CD8-positive, alpha-beta memory T cell (primary cell): ENCODE results near the gene FZD7. TPM values are rescaled to one million over a fixed set of nuclear protein-coding genes. Genes with fewer than 3 reads are reported as not detected.

ENCODE experiments used
- CTCF ChIA-PET: fragments of 350-600 bp; sonication (Branson Sonifier 250); formaldehyde crosslinking; loops from one replicate; lab custom pipeline; 2021; ENCODE audit warnings: antibody characterized with exemption; lab: Charles Lee
- POLR2A ChIA-PET: fragments of 350-600 bp; sonication (Branson Sonifier 250); formaldehyde crosslinking; loops from one replicate; lab custom pipeline; 2021; ENCODE audit warnings: antibody characterized with exemption; lab: Charles Lee
- DNase-seq, 5 donors: peaks; one replicate each; pipeline versions ENCODE4 v3.0.0 to v3.0.0-alpha.2; 2020 to 2022; ENCODE audit warnings: mixed read lengths in 1 of 5
- H3K27ac ChIP-seq: one replicate; pipeline ENCODE4 v1.7.0; 2013; ENCODE audit warnings: low read depth, mild to moderate bottlenecking, low read length, moderate library complexity
- H3K27me3 ChIP-seq: 2 replicates; pipeline ENCODE4 v1.7.0; 2013; ENCODE audit warnings: low read length, mild to moderate bottlenecking; ENCODE audit not compliant: insufficient read depth, poor library complexity, severe bottlenecking
- H3K36me3 ChIP-seq: 2 replicates; pipeline ENCODE4 v1.7.0; 2013; ENCODE audit warnings: mild to moderate bottlenecking, low read length, moderate library complexity; ENCODE audit not compliant: insufficient read depth
- H3K4me1 ChIP-seq: 2 replicates; pipeline ENCODE4 v1.7.0; 2013; ENCODE audit warnings: mild to moderate bottlenecking, low read length, moderate library complexity; ENCODE audit not compliant: insufficient read depth
- H3K4me3 ChIP-seq: 2 replicates; pipeline ENCODE4 v1.7.0; 2013; ENCODE audit warnings: mild to moderate bottlenecking, low read length
- H3K9me3 ChIP-seq: 2 replicates; pipeline ENCODE4 v1.7.0; 2013; ENCODE audit warnings: mild to moderate bottlenecking, low read length
- H3K27ac Mint-ChIP-seq, 8 donors: one replicate each; pipeline ENCODE4 v1.8.0; 2020 to 2021; ENCODE audit warnings: mixed read lengths in 8 of 8, mild to moderate bottlenecking in 6 of 8, inconsistent platforms in 3 of 8, moderate library complexity in 3 of 8
- H3K27me3 Mint-ChIP-seq, 2 donors: one replicate each; pipeline ENCODE4 v1.8.0; 2020 to 2021; ENCODE audit warnings: mixed read lengths in 2 of 2, mild to moderate bottlenecking in 1 of 2, moderate library complexity in 1 of 2
- H3K36me3 Mint-ChIP-seq, 3 donors: one replicate each; pipeline ENCODE4 v1.8.0; 2020 to 2021; ENCODE audit warnings: mixed read lengths in 3 of 3, inconsistent platforms in 1 of 3, mild to moderate bottlenecking in 1 of 3
- H3K4me1 Mint-ChIP-seq, 3 donors: one replicate each; pipeline ENCODE4 v1.8.0; 2020 to 2021; ENCODE audit warnings: mixed read lengths in 3 of 3, inconsistent platforms in 1 of 3, mild to moderate bottlenecking in 1 of 3
- H3K4me3 Mint-ChIP-seq, 7 donors: one replicate each; pipeline ENCODE4 v1.8.0; 2020 to 2021; ENCODE audit warnings: mixed read lengths in 7 of 7, mild to moderate bottlenecking in 6 of 7, moderate library complexity in 4 of 7, inconsistent platforms in 2 of 7
- H3K9me3 Mint-ChIP-seq, 5 donors: one replicate each; pipeline ENCODE4 v1.8.0; 2020 to 2022; ENCODE audit warnings: mixed read lengths in 5 of 5, mild to moderate bottlenecking in 3 of 5, moderate library complexity in 2 of 5, inconsistent platforms in 1 of 5
- polyA plus RNA-seq: library from polyadenylated mRNA; unstranded; fragments of 300-500 nt; fragmentation: Illumina TruSeq; gene quantifications from one replicate; pipeline ENCODE4 v1.2.3, GENCODE V29; 2021
- total RNA-seq, 2 experiments: library from RNA; stranded (reverse); gene quantifications; one replicate each; pipeline ENCODE4 v1.2.3, GENCODE V29; 2021

FZD7 gene
- total and polyA plus RNA-seq, 3 experiments from 2014 or later: 0.55 to 0.75 TPM; not detected in 1

GRCh38 chr2:202043475-202043874 lies 9.8 kb downstream of the FZD7 start:
- Mint-ChIP-seq H3K4me1 (peaks cover 0 to 4% (median 3%) of the 10 kb centered on the region in 3 donors), H3K27me3 (peaks cover 44 to 46% of the 10 kb centered on the region in 2 donors), H3K4me3 (no peak overlapping the region), H3K27ac (no peak overlapping the region), H3K9me3 (no peaks in the 10 kb centered on the region), H3K36me3 (no peaks in the 10 kb centered on the region)
- no peak overlapping the region for H3K4me3 ChIP-seq
- no peaks in the 10 kb centered on the region for H3K9me3 ChIP-seq
- ChIA-PET CTCF (no interaction called here), POLR2A (no interaction called here)
- H3K27ac ChIP-seq: no peak overlapping the region
- no peak for DNase-seq
- H3K27me3 ChIP-seq: peaks cover 11% of the 10 kb centered on the region
- no peaks in the 10 kb centered on the region for H3K36me3 ChIP-seq
- H3K4me1 ChIP-seq: no peaks in the 10 kb centered on the region

GRCh38 chr2:202044777-202045176 lies 11.1 kb downstream of the FZD7 start:
- H3K36me3 Mint-ChIP-seq: no peaks in the 10 kb centered on the region
- DNase-seq: no peak
- POLR2A ChIA-PET: no interaction called here
- H3K27me3 ChIP-seq: peaks cover 8% of the 10 kb centered on the region
- no peaks in the 10 kb centered on the region for H3K9me3 Mint-ChIP-seq
- no peak overlapping the region for H3K4me3 ChIP-seq
- peaks cover 41 to 45% of the 10 kb centered on the region in 2 donors for H3K27me3 Mint-ChIP-seq
- no peaks in the 10 kb centered on the region for H3K36me3 ChIP-seq
- H3K4me1 ChIP-seq: no peaks in the 10 kb centered on the region
- H3K27ac Mint-ChIP-seq: no peak overlapping the region
- no peaks in the 10 kb centered on the region for H3K9me3 ChIP-seq
- CTCF ChIA-PET: interaction anchor here (0.6 kb wide), 1 partner anchor 93 kb away, joined by 3 read pairs; no protein-coding TSS in a partner anchor
- no peak overlapping the region for H3K27ac ChIP-seq
- H3K4me3 Mint-ChIP-seq: no peak overlapping the region
- H3K4me1 Mint-ChIP-seq: no peaks in the 10 kb centered on the region

GRCh38 chr2:202046572-202046971 lies 12.9 kb downstream of the FZD7 start:
- H3K9me3 Mint-ChIP-seq: no peaks in the 10 kb centered on the region
- H3K36me3 Mint-ChIP-seq: no peaks in the 10 kb centered on the region
- H3K27me3 ChIP-seq: no peaks in the 10 kb centered on the region
- ChIA-PET CTCF (no interaction called here), POLR2A (no interaction called here)
- H3K27me3 Mint-ChIP-seq: peaks cover 26 to 48% of the 10 kb centered on the region in 2 donors
- H3K36me3 ChIP-seq: no peaks in the 10 kb centered on the region
- no peak for DNase-seq
- no peak overlapping the region for H3K4me3 ChIP-seq
- no peaks in the 10 kb centered on the region for H3K9me3 ChIP-seq
- H3K4me1 Mint-ChIP-seq: no peaks in the 10 kb centered on the region
- H3K27ac Mint-ChIP-seq: no peak overlapping the region
- H3K4me3 Mint-ChIP-seq: no peak overlapping the region
- H3K4me1 ChIP-seq: no peaks in the 10 kb centered on the region
- H3K27ac ChIP-seq: no peak overlapping the region

GRCh38 chr2:202049092-202049728 lies 15.6 kb downstream of the FZD7 start:
- no peak for DNase-seq
- Histone ChIP-seq H3K9me3 (no peaks in the 10 kb centered on the region), H3K4me1 (no peaks in the 10 kb centered on the region), H3K36me3 (no peaks in the 10 kb centered on the region), H3K4me3 (no peak overlapping the region), H3K27me3 (no peaks in the 10 kb centered on the region), H3K27ac (no peak overlapping the region)
- ChIA-PET POLR2A (no interaction called here), CTCF (no interaction called here)
- H3K27me3 Mint-ChIP-seq: peaks cover 25 to 52% of the 10 kb centered on the region in 2 donors
- no peak overlapping the region for H3K4me3 Mint-ChIP-seq
- H3K9me3 Mint-ChIP-seq: no peaks in the 10 kb centered on the region
- no peak overlapping the region for H3K27ac Mint-ChIP-seq
- no peaks in the 10 kb centered on the region for H3K36me3 Mint-ChIP-seq
- H3K4me1 Mint-ChIP-seq: no peaks in the 10 kb centered on the region

GRCh38 chr2:202049840-202050239 lies 16.2 kb downstream of the FZD7 start:
- no peak for DNase-seq
- no peak overlapping the region for H3K4me3 Mint-ChIP-seq
- H3K27ac Mint-ChIP-seq: no peak overlapping the region
- no peaks in the 10 kb centered on the region for H3K9me3 Mint-ChIP-seq
- Histone ChIP-seq H3K9me3 (no peaks in the 10 kb centered on the region), H3K4me3 (no peak overlapping the region), H3K27ac (no peak overlapping the region), H3K4me1 (no peaks in the 10 kb centered on the region), H3K36me3 (no peaks in the 10 kb centered on the region), H3K27me3 (no peaks in the 10 kb centered on the region)
- peaks cover 22 to 52% of the 10 kb centered on the region in 2 donors for H3K27me3 Mint-ChIP-seq
- H3K36me3 Mint-ChIP-seq: no peaks in the 10 kb centered on the region
- POLR2A ChIA-PET: no interaction called here
- CTCF ChIA-PET: no interaction called here
- H3K4me1 Mint-ChIP-seq: no peaks in the 10 kb centered on the region

GRCh38 chr2:202050652-202051051 lies 17.0 kb downstream of the FZD7 start:
- CTCF ChIA-PET: no interaction called here
- Histone ChIP-seq H3K4me1 (no peaks in the 10 kb centered on the region), H3K27me3 (no peaks in the 10 kb centered on the region), H3K9me3 (no peaks in the 10 kb centered on the region), H3K36me3 (no peaks in the 10 kb centered on the region), H3K4me3 (no peak overlapping the region), H3K27ac (no peak overlapping the region)
- H3K27ac Mint-ChIP-seq: no peak overlapping the region
- H3K27me3 Mint-ChIP-seq: peaks cover 23 to 51% of the 10 kb centered on the region in 2 donors
- POLR2A ChIA-PET: no interaction called here
- H3K36me3 Mint-ChIP-seq: no peaks in the 10 kb centered on the region
- H3K9me3 Mint-ChIP-seq: no peaks in the 10 kb centered on the region
- H3K4me1 Mint-ChIP-seq: no peaks in the 10 kb centered on the region
- no peak for DNase-seq
- no peak overlapping the region for H3K4me3 Mint-ChIP-seq

GRCh38 chr2:202051499-202052161 lies 18.0 kb downstream of the FZD7 start:
- POLR2A ChIA-PET: no interaction called here
- CTCF ChIA-PET: no interaction called here
- H3K4me1 Mint-ChIP-seq: no peaks in the 10 kb centered on the region
- H3K36me3 ChIP-seq: no peaks in the 10 kb centered on the region
- H3K27ac Mint-ChIP-seq: no peak overlapping the region
- no peaks in the 10 kb centered on the region for H3K27me3 ChIP-seq
- H3K4me3 Mint-ChIP-seq: no peak overlapping the region
- peaks cover 28 to 52% of the 10 kb centered on the region in 2 donors for H3K27me3 Mint-ChIP-seq
- no peaks in the 10 kb centered on the region for H3K9me3 Mint-ChIP-seq
- no peaks in the 10 kb centered on the region for H3K9me3 ChIP-seq
- no peak overlapping the region for H3K4me3 ChIP-seq
- no peak overlapping the region for H3K27ac ChIP-seq
- H3K4me1 ChIP-seq: no peaks in the 10 kb centered on the region
- DNase-seq: no peak
- H3K36me3 Mint-ChIP-seq: no peaks in the 10 kb centered on the region

GRCh38 chr2:202052235-202052634 lies 18.6 kb downstream of the FZD7 start:
- Histone ChIP-seq H3K27ac (no peak overlapping the region), H3K4me1 (no peaks in the 10 kb centered on the region), H3K4me3 (no peak overlapping the region), H3K9me3 (no peaks in the 10 kb centered on the region), H3K27me3 (no peaks in the 10 kb centered on the region), H3K36me3 (no peaks in the 10 kb centered on the region)
- H3K4me1 Mint-ChIP-seq: no peaks in the 10 kb centered on the region
- H3K9me3 Mint-ChIP-seq: no peaks in the 10 kb centered on the region
- ChIA-PET POLR2A (no interaction called here), CTCF (no interaction called here)
- no peak overlapping the region for H3K27ac Mint-ChIP-seq
- H3K4me3 Mint-ChIP-seq: no peak overlapping the region
- H3K36me3 Mint-ChIP-seq: no peaks in the 10 kb centered on the region
- peaks cover 27 to 50% of the 10 kb centered on the region in 2 donors for H3K27me3 Mint-ChIP-seq
- no peak for DNase-seq
